Amniotic stem cell (primary cell): ENCODE measurements around the gene PTPN6.

Experiments
- DNase-seq: peaks from one replicate; lab custom pipeline; 2025; lab: John Stamatoyannopoulos, UW

Gene PTPN6

GRCh38 chr12:6941782-6942181 is 9.4 kb upstream of the PTPN6 start:
- no peak for DNase-seq

GRCh38 chr12:6942331-6942665 is 8.9 kb upstream of the PTPN6 start:
- DNase-seq: no peak

GRCh38 chr12:6943389-6943721 is 7.8 kb upstream of the PTPN6 start:
- DNase-seq: peak; percentile 77

- DNase-seq: peak; percentile 62
Measured at GRCh38 chr12:6943722-6944380, 7.3 kb upstream of the PTPN6 start, which contains the start of the genes C12orf57 and RNU7-1. TSS of gene C12orf57 (plus strand) at chr12:6944022. CDS start at chr12:6944122, 100 bp downstream. TSS of gene RNU7-1 (plus strand) at chr12:6943816.

GRCh38 chr12:6944381-6945186 is 6.6 kb upstream of the PTPN6 start:
- DNase-seq: peak; percentile 80

- DNase-seq: no peak
Measured at GRCh38 chr12:6945613-6946012, 5.5 kb upstream of the PTPN6 start.

GRCh38 chr12:6946033-6946919 is 4.9 kb upstream of the PTPN6 start:
- no peak for DNase-seq

- no peak for DNase-seq
Measured at GRCh38 chr12:6946920-6947374, 4.2 kb upstream of the PTPN6 start.

- DNase-seq: no peak
Measured at GRCh38 chr12:6947615-6948014, 3.5 kb upstream of the PTPN6 start.

- no peak for DNase-seq
Measured at GRCh38 chr12:6948873-6949594, 2.1 kb upstream of the PTPN6 start.

- no peak for DNase-seq
Measured at GRCh38 chr12:6950401-6950801, 755 bp upstream of the PTPN6 start.

GRCh38 chr12:6951551-6952120 is 480 bp downstream of the PTPN6 start:
- DNase-seq: no peak

GRCh38 chr12:6952121-6952862 is 1.1 kb downstream of the PTPN6 start:
- no peak for DNase-seq

GRCh38 chr12:6952863-6953441 is 1.8 kb downstream of the PTPN6 start:
- no peak for DNase-seq

GRCh38 chr12:6953442-6954315 is 2.5 kb downstream of the PTPN6 start:
- DNase-seq: no peak

GRCh38 chr12:6954316-6955107 is 3.4 kb downstream of the PTPN6 start:
- DNase-seq: no peak

- DNase-seq: no peak
Measured at GRCh38 chr12:6955108-6956020, 4.2 kb downstream of the PTPN6 start.
